ENCODE data around the gene SLC25A21.
"Not testable (repeated sequence)": the region's sequence is repeated elsewhere in the genome, so short reads cannot be mapped to it uniquely, and the experiment has no call there.

Gene SLC25A21

DNA sequence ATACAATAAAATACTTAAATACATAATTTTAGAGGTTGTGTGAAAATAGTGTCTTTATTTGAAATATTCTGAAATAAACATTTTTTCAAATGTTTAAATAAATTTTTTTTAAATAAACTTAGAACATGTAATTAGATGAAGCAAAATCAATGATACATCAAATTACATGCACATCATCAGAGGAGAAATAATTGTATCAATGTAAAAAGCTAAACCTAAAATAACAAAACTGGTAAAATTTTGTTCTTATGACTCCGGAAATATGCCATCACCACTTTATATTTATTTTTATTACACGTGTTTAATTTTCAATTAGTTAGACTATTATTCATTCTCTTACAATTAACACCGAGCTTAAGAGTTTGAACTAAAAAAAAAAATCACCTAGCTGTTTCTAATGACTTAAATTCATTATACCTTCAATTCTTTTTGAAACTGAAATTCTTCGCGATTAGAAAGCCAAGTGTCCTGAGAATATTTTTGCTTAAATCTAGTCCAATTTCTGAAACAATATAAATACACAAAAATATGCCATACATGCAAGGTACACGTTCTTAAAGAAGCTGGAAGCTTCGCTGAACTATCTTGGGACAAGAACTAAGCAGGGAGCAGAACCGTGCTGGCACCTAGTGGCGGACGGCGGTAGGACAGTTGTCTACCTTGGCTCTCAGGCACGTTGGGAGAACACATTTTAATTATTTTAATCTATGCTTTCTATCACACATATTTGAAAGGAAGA, 230.5 kb downstream of the SLC25A21 start:
- DNase-seq (ENCODE audit: low spot score) = peak; percentile 57

DNA sequence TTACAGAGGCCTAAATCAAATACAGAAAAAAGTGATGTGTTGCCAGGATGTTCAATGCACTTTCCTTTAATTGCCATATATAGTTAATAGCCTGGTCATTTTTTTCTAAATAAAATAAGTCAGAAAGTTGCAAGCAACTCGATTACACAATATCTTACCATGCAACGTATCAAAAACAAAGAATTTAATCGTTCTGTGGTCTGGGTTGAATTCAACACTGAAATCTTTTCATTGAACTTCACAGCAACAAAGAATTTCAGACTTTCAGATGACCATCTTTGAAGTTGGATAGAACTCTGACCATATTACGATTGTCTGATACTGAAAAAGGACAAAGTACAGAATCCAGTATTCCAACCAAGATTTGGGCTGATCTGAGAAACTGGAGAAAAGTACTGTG, 231.9 kb downstream of the SLC25A21 start:
- no peak for DNase-seq (ENCODE audit: low spot score)

DNA sequence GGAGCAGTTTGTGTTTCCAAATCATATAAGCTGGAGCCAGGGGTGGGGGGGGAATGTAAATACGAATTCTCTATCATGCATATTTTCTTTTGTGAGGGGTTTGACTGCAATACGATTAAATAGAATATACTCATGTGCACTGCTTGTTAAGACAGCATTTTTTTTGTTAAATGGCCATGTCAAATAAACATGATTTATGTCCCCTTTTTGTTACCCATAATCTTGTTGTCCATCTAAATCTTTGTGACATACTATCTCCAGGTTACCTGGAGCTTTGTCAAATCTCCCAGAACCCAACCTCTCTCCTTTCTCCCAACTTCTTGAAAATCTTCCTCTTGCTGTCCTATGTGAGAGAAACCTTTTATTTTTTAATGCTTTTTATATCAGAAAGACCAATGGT, 233.1 kb downstream of the SLC25A21 start:
- no peak for DNase-seq (ENCODE audit: low spot score)

DNA sequence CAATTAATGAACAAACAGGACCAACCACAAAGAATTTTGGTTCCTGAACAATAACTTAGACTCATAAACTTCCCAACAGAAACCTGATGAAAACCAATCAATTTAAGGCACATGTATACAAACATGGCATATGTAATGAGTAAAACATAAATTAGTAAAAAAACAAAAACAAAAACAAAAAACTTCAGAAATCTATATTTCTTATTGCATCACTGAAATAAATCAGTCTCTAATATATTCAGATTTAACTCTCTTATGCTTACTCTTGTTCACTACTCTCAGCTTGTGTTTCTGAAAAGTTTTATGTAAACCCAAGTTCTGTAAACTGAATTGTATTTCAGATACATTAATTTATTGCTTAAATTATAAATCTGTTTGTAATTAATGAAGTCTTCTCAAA, 233.7 kb downstream of the SLC25A21 start:
- no peak for DNase-seq (ENCODE audit: low spot score)

DNA sequence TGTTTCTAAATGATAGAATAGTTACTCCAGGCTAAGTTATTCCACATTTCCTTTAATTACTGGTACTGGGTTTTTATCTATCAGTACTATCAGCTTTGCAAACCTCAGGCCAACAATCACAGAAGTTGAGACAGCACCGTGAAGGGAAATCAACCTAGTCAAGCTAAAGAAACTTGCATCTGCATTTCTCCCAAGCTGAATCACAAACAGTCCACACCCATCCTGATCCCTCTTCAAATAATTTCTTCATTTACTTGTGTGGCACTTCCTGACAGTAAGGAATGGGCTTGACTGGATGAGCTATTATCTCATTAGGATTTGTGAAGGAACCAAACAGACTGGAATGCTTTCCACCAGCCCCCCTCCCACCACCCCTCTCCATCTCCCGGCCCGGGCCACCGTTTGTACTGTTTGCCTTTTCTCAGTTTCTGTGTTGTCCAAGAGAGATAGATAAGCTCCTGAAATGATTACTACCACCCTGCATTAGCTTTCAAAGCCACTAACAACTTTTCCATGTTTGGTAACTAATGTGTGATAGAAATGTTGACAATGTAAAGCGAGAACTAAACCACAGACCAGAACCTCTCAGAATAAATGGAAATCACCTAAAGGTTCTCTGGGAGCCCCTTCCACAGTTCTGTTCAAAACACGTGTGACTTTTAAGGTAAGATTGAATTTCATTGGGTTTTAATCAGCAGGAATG, 236.3 kb downstream of the SLC25A21 start:
- no peak for DNase-seq (ENCODE audit: low spot score)

DNA sequence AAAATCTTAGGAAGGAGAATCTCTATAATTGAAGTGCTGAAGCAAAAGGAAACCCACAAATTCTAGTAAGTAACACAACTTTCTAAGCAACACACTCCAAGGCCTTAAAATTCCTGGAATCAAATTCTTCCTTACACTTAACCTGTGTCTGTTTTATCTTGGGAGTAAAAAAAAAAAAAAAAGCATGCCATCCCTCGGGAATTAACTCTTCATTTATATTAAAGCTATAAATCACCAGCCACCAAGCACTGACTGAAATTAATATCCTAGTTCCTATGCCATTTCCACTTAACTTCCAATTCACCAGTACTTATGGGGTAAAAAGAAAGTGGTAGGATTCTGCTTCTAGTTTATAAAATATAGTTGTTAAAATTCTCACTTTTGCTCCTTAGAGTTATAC, 238.1 kb downstream of the SLC25A21 start:
- no peak for DNase-seq (ENCODE audit: low spot score)

DNA sequence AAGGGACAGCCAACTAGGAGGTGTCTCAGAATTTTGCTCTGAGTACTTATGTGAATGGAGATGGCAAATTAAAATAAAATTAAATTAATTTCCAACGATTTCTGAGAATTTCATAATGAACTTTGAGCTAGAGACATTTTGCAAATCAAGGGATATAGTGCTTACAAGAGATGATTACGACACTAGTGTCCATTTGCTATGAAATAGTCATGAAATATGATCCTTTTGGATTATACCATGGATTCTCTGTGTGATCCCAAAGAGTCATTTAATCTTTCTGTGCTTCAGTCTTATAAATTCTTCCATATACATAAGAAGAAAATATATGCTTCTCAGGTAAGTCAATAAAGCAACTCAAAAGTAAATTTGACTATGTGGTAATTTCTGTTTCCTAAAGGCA, 240.6 kb downstream of the SLC25A21 start:
- no peak for DNase-seq (ENCODE audit: low spot score)

DNA sequence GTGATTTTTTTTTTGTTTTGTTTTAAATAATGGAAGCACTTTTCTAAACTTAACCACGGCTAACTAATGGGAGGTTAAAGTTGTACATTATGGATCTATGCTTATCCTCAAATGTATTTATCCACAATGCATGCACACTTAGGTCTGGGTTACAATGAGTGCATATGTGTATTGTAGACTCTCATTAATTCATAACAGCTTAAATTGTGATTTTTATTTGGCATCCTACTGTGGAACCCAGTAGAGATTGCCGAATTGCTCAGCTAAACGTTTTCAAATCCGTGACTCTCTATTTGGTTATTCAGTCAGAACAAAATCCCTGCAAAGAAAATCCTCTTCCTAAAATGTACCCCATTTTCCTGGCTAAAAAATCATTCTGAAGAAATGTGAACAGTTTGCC, 244.0 kb downstream of the SLC25A21 start:
- DNase-seq (ENCODE audit: low spot score) = no peak

DNA sequence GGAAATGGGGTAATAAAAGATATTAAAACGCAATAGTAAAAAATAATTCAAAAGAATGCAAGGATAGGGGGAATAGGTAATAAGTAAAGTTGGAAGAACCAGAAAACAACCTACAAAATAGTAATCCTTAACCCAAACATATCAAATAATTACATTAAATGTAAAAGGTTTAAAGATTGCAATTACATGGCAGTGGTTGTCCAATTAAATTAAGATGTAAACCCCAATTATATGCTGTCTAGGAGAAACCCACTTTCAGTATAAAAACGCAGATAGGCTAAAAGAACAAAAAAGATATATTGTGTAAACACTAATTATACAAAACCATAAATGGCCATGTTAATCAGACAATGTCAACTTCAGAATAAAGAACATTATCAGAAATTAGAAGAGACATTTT, 247.3 kb downstream of the SLC25A21 start:
- no peak for DNase-seq (ENCODE audit: low spot score)

DNA sequence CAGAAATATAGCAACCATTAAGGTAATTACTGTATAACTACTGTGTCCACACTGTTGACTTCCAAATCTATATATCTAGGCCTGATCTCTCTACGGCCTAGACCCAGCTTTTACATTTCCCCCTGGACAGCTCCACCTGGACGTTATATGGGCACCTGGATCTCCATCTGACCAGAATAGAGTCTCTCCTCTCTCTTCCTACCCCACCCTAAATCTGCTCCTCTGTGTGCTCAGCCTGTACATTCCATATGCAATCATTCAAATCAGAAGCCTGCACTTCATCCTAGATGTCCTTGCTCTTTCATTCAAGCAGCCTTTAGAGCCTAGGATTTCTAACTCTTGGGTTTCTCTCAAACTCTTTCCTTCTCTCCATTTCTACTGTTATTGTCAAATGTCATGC, 255.7 kb downstream of the SLC25A21 start:
- DNase-seq (ENCODE audit: low spot score) = no peak

DNA sequence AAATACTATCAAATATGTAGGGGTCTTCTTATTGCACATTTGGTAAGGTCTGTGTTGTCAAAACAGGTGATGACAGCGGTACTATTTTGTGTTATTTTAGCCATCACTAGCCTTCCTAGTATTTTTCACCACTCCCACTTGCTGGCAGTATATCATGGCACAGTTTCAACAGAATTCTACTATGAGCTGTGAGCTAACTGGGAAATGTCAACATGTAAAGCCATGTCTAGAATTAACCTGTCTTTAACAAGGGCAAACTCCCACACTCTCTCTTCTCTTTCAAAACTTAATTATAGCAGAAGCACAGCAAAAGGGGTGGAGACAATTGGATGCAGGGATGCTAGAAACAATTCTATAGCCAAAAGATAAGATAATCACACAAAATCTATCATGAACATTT, 257.3 kb downstream of the SLC25A21 start:
- no peak for DNase-seq (ENCODE audit: low spot score)

DNA sequence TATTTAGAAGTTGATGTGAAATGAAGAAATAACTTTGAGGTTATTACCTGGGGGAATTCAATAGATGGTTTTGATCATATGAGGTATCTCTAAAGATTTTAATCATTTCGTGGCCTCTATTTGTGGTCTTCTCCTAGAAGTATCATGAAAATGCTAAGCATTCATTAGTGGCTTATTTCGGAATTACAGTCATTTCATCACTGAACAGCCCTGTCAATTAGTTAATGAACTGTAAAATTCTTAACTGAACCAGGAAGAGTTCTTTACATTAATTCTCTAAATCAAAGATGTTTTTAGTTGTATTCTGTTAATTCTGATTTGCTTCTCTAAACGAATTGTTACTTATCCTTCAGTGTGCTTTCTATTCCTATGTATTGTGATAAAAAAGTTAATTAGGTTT, 261.8 kb downstream of the SLC25A21 start:
- no peak for DNase-seq (ENCODE audit: low spot score)

DNA sequence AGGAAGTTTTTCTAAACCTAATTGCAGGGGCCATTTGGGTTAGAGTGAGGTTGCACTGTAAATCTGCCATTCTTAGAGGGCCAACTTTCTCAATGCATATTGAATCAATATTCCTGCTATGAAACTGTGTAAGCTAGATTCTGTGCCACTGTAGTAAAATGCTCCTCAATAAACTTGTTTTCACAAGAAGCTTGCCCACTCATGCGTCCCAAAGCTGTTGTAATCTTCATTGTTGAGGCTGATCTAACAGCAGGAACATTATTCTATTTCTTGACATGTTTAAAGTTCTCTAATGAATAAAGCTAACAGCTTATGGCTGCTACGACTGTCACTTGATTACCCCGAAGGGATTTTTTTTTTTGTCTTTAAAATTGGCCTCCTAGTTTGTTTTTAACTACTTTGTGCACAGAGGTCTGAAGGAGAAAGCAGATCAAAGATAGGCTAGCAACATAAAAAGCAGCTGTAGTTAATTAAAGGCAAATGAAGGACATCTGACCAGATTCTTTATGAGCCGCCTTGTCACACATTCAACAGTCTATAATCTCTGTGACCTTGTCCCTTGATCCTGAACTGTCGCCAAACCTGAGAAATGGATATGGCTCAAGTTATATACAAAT, 267.0 kb downstream of the SLC25A21 start:
- no peak for DNase-seq (ENCODE audit: low spot score)

DNA sequence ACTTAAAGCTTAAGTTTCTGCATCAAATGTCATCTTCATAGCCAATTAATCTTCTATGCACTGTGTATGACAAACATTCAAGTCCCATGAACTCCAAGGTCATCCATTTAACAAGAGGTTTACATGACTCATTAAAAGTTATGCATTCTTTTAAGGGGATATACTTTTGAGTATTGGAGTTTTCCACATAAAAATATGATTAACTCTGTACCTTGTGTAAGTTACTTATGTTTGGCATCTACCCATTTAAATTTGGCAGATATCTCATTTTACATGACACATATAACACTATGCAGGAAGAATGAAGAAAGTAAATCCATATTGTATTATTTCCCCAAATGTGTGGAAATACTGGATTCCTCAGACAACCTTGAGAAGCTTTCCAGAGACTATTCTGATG, 270.5 kb downstream of the SLC25A21 start:
- DNase-seq (ENCODE audit: low spot score) = no peak

DNA sequence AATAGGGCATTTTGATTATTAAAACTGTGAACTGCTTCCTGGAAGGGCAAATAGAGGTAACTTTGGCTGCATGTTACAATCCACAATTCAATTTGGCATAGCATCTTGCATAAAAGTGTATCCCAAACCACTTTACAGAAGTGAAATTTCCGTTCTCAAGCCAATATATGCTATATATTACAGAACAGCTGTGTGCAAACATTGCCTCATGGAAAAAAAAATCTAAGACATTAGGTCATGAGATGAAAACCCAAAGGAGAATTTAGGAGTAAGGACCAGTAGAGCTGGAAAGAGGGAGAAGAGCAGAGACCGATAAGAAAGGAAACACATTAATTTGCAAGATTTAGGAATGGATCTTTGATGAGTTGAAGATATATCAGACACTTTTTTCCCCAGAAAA, 271.6 kb downstream of the SLC25A21 start:
- no peak for DNase-seq (ENCODE audit: low spot score)

DNA sequence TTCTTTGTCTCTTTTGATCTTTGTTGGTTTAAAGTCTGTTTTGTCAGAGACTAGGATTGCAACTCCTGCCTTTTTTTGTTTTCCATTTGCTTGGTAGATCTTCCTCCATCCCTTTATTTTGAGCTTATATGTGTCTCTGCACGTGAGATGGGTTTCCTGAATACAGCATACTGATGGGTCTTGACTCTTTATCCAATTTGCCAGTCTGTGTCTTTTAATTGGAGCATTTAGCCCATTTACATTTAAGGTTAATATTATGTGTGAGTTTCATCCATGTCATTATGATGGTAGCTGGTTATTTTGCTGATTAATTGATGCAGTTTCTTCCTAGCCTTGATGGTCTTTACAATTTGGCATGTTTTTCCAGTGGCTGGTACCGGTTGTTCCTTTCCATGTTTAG, 276.1 kb downstream of the SLC25A21 start:
- DNase-seq (ENCODE audit: low spot score) = not testable (repeated sequence)

DNA sequence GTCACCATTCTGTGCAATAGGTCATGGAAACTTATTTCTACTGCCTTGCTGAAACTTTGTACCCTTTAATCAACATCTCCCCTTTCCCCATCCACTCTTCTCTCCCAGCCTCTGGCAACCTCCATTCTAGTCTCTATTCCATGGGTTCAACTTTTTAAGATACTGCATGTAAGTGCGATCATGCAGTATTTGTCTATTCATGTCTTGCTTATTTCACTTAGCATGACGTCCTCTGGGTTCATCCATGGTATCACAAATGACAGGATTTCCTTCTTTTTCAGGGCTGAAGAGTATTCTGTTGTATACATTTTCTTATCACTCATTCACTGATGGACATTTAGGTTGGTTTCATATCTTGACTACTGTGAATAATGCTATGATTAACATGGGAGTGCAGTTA, 288.4 kb downstream of the SLC25A21 start:
- DNase-seq (ENCODE audit: low spot score) = no peak

DNA sequence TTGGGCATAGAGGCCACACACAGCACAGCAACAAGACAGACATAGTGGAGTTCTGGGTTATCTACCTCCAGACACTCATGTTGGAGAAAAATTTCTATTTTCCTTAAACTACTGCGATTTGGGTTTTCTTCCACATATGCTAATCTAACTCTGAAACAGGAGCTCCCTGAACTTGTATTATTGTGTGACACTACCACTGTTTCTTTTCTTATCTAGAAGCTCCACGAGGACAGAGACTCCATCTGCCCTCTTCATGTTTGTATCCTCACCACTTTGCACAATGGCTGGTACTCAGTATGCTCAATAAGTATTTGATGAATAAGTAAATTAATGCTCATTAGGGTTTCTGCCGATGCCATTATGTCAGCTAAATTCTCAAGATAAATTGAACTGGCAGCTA, 292.1 kb downstream of the SLC25A21 start:
- DNase-seq (ENCODE audit: low spot score) = no peak

DNA sequence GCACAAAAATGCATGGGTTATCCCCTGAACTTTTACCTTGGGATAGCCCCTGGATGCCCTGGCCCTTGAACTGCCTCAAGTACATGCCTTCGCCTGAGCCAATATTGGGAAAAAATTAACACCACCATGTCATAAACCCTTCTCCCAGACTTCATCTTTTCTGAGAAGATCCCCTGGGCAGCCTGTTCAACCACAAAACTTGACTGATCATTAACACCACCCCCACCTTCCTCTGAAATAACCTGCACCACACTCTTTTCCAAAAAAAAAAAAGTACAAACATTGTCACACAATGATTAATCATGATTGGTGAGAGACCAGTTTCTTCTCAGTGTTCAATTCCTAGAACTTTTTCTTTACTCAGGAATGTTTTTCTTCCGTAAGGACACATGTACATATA, 292.8 kb downstream of the SLC25A21 start:
- DNase-seq (ENCODE audit: low spot score) = no peak

DNA sequence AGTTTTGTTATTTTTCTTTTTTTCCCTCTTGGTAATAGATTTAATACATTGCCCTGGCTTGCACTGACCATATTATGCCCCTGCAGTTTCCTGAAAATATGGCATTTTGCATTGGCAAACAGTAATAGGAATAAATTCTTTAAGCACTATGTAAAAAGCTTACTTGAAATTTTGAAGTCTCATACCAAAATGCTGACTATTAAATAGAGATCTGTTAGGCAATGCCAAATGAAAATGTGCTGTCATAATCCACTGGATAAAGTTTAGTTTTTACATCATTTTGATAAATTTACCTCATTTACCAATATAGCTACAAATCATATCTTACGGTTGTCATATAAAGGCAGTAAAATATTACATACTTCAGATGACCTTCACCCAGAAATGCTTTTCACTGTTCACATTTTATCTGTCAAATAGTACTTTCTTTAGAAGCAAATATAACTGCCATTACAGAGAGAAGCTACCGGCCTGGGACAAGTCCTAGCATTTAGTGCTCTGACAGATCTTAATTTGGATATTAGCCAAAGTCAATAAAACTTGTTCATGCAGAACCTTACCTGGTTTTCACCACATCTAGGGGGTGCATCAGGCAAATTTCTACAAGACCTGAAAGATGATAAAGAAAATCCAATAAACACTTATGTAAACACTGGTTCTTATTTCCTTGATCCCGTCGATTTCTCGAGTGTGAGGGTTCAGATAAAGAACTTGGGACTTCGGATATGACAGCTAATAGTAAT, 297.8 kb downstream of the SLC25A21 start:
- no peak for DNase-seq (ENCODE audit: low spot score)

DNA sequence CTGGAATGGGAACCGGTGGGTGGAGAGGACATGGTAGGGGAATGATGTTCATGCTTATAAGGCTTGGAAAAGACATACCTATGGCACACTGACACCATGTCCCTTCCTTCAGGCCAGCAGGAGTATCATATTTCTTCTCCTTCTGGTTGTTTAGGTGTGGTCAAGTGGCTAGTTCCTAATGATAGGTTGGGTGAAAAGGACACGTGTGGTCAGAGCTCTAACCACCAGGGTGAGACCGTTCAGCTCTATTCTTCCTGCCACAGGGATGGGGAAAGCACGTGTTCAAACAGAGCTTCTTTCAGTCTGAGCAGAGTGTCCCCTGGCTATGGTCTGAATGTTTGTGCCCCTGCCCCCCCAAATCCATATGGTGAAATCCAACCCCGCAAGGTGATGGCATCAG, 301.6 kb downstream of the SLC25A21 start:
- no peak for DNase-seq (ENCODE audit: low spot score)

DNA sequence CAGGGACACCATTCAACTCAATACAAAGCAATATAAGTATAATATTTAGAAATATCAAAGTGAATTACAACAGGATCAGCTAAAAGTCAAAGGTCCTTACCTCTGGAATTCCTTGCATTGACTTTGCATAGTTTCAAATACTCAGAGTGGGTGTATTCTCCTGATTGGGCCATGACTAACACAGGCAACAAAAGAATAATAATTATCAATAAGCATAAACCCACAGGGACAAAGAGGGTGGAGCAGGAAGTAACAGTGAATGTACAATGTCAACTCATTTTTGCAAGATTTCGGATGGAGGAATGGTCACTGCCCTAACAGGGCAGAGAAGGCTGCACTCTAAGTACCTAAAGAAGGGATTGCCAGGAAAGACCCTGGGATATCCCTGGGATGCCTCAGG, 303.3 kb downstream of the SLC25A21 start:
- DNase-seq (ENCODE audit: low spot score) = no peak

DNA sequence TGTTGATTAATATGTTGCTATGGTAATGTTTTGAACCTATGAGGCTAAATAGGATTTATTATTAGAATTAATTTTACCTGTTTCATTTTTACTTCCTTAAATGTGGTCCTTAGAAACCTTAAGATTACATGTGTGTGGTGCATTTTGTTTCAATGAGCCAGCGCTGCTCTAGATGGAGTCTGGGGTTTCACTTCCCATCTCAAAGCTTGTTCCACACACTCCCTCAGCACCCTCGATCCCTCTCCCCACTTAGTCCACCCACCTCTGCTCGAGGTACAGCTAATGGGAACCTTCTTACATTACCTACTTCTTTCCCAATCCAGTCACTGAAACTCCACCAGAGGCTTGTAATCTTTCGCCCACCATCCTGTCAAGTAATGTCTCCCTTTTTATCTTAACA, 305.5 kb downstream of the SLC25A21 start:
- DNase-seq (ENCODE audit: low spot score) = no peak

All from activated CD4-positive, alpha-beta T cell treated with anti-CD3 and anti-CD28 coated beads, Interleukin-2, Interleukin-4, amounts not matched to agents 100 ng/mL and 50 ng/mL, durations not matched to agents 16 hours and 8 hours (primary cell).